K562 (cell line): ENCODE data around the gene MMRN1. TPM values are rescaled to one million over a fixed set of nuclear protein-coding genes. Genes with fewer than 3 reads are reported as not detected.

ENCODE experiments used
- ATAC-seq: fragments of 200-7000 bp; cut with Tn5 transposase; 3 replicates; pipeline ENCODE4 v1.9.1; 2020; ENCODE audit warnings: moderate library complexity
- BruUV-seq: library from RNA; stranded (reverse); fragments of 400-500 nt; replicated peaks from 2 replicates; lab custom pipeline; 2021; lab: Mats Ljungman, UMichigan
- CTCF ChIA-PET: fragments of 300-600 bp; formaldehyde crosslinking; extraction: SDS; loops from one replicate; lab custom pipeline; 2021; ENCODE audit warnings: low intra/inter-chr PET ratio; lab: Yijun Ruan, JAX
- POLR2A ChIA-PET: fragments of 300-600, 350-650 bp; sonication (Branson Sonifier 250); formaldehyde crosslinking; extraction: SDS; loops from one replicate; lab custom pipeline; 2021; ENCODE audit warnings: antibody characterized with exemption, inconsistent platforms; lab: Yijun Ruan, JAX
- DNase-seq, 4 experiments: peaks; one replicate each; pipeline versions ENCODE4 v3.0.0 to v3.0.0-alpha.2; 2011 to 2018; ENCODE audit warnings: low spot score in 3 of 4, mixed read lengths in 3 of 4; ENCODE audit errors: extremely low read depth in 1 of 4
- FAIRE-seq: peaks from 2 replicates; lab custom pipeline; 2011; peaks lifted over from hg19 to GRCh38; lab: Jason Lieb, UNC
- H2AFZ ChIP-seq: 2 replicates; pipeline ENCODE4 v1.6.0; 2011; ENCODE audit warnings: low read depth, low read length, control low read depth, inconsistent platforms
- H3K27ac ChIP-seq: fragments of 200-600 bp; 3 replicates; pipeline ENCODE4 v1.8.0; 2011; ENCODE audit warnings: low read depth, mild to moderate bottlenecking, control low read depth, inconsistent platforms, low read length, moderate library complexity, mixed read lengths; ENCODE audit errors: extremely low read depth
- H3K27me3 ChIP-seq, 2 experiments: fragments of 300-600 bp in 1 of 2; 2 replicates in 1 of 2; 3 replicates in 1 of 2; pipeline versions ENCODE4 v1.6.0 to v1.8.0; 2011; ENCODE audit warnings: inconsistent platforms in 2 of 2, low read length in 2 of 2, mild to moderate bottlenecking in 1 of 2, mixed read lengths in 1 of 2, moderate library complexity in 1 of 2; ENCODE audit not compliant: control insufficient read depth in 2 of 2, insufficient read depth in 2 of 2
- H3K36me3 ChIP-seq: fragments of 300-600 bp; 3 replicates; pipeline ENCODE4 v1.8.0; 2011; ENCODE audit warnings: mild to moderate bottlenecking, low read length, inconsistent platforms; ENCODE audit not compliant: control insufficient read depth, insufficient read depth
- H3K4me1 ChIP-seq, 2 experiments: fragments of 200-600 bp in 1 of 2; replicated peaks in 1 of 2; 2 replicates in 1 of 2; 3 replicates in 1 of 2; pipeline versions ENCODE4 v1.5.1 to v1.8.0; 2011; ENCODE audit warnings: inconsistent platforms in 2 of 2, low read length in 2 of 2, mild to moderate bottlenecking in 1 of 2, mixed read lengths in 1 of 2, moderate library complexity in 1 of 2; ENCODE audit not compliant: control insufficient read depth in 2 of 2, insufficient read depth in 2 of 2
- H3K4me2 ChIP-seq: 2 replicates; pipeline ENCODE4 v1.6.1; 2011; ENCODE audit warnings: low read length, control low read depth, inconsistent platforms, mixed read lengths; ENCODE audit not compliant: insufficient read depth
- H3K4me3 ChIP-seq: fragments of 200-600 bp; sonication (generic), shearing (Covaris generic); 2 replicates; pipeline ENCODE4 v1.5.1; 2016; ENCODE audit warnings: control low read depth, inconsistent platforms
- H3K79me2 ChIP-seq: fragments of 200-600 bp; 3 replicates; pipeline ENCODE4 v1.8.0; 2011; ENCODE audit warnings: low read length, inconsistent platforms; ENCODE audit not compliant: control insufficient read depth, insufficient read depth
- H3K9ac ChIP-seq, 2 experiments: 2 replicates each; pipeline versions ENCODE4 v1.6.0 to v1.6.1; 2011; ENCODE audit warnings: low read depth in 2 of 2, low read length in 2 of 2, control low read depth in 1 of 2, inconsistent platforms in 1 of 2, mild to moderate bottlenecking in 1 of 2, mixed read lengths in 1 of 2; ENCODE audit not compliant: insufficient read depth in 1 of 2
- H3K9me1 ChIP-seq: one replicate; pipeline ENCODE4 v1.6.0; 2011; ENCODE audit warnings: inconsistent platforms, mild to moderate bottlenecking, low read length, moderate library complexity; ENCODE audit not compliant: control insufficient read depth, insufficient read depth
- H3K9me3 ChIP-seq: replicated peaks from 2 replicates; pipeline ENCODE4 v1.5.1; 2011; ENCODE audit warnings: low read depth, low read length, inconsistent platforms; ENCODE audit not compliant: control insufficient read depth, insufficient read depth
- H4K20me1 ChIP-seq: replicated peaks from 2 replicates; pipeline ENCODE4 v1.6.1; 2011; ENCODE audit warnings: low read length, inconsistent platforms, mixed read lengths; ENCODE audit not compliant: control insufficient read depth, insufficient read depth
- KDM4B ChIP-seq, 2 experiments: fragments of 450-650 bp in 1 of 2; sonication (generic) in 1 of 2; IDR thresholded peaks; 2 replicates each; pipeline ENCODE4 v1.6.1; 2016 to 2017; ENCODE audit warnings: borderline replicate concordance in 2 of 2, antibody characterized with exemption in 1 of 2, low read depth in 1 of 2, mild to moderate bottlenecking in 1 of 2
- NBN ChIP-seq: fragments of 450-650 bp; IDR thresholded peaks from 2 replicates; pipeline ENCODE4 v1.6.1; 2016; ENCODE audit warnings: low read depth, mild to moderate bottlenecking
- PHTF2 ChIP-seq: fragments of 250-450 bp; sonication (Bioruptor Pico); IDR thresholded peaks from 2 replicates; pipeline ENCODE4 v1.5.0; 2021; ENCODE audit warnings: mild to moderate bottlenecking
- POLR2AphosphoS2 ChIP-seq: IDR thresholded peaks from 2 replicates; pipeline ENCODE4 v1.6.1; 2012; ENCODE audit warnings: low read length, improper control_type of control experiment
- SAFB ChIP-seq: fragments of 200-400 bp; formaldehyde crosslinking; IDR thresholded peaks from 2 replicates; pipeline ENCODE4 v1.6.1; 2017; ENCODE audit warnings: low read depth, low read length, borderline replicate concordance
- SIN3B ChIP-seq: fragments of 450-650 bp; IDR thresholded peaks from 2 replicates; pipeline ENCODE4 v1.6.1; 2017; ENCODE audit warnings: low read depth, mild to moderate bottlenecking, moderate library complexity
- WGBS: fragments of 100-300 bp; shearing (Covaris generic); methylation state at CpG from one replicate; pipeline ENCODE4 v1.1.6; 2016; ENCODE audit warnings: low coverage, mixed read lengths; ENCODE audit not compliant: insufficient coverage; ENCODE audit errors: missing lambda C conversion rate; 5-methylcytosine and 5-hydroxymethylcytosine counted together
- in situ Hi-C: fragments of 300-500 bp; cut with MboI; formaldehyde crosslinking; loops from 4 replicates; pipeline ENCODE4 v1.15.0; 2018; ENCODE audit warnings: inconsistent platforms, mixed read lengths
- intact Hi-C: fragments of 100-400 bp; cut with micrococcal nuclease; formaldehyde crosslinking; loops from 2 replicates; pipeline ENCODE4 v1.14.2; 2022
- polyA plus RNA-seq, 8 experiments: library from polyadenylated mRNA; depleted of rRNA in 4 of 8; stranded (reverse) in 5 of 8; unstranded in 3 of 8; fragments of >200 nt; fragmentation: Nextera tagmentation in 2 of 8; fragmentation: Illumina TruSeq in 1 of 8; extraction: Ambion mirVana in 2 of 8; extraction: Trizol in 1 of 8; gene quantifications; 2 replicates each; pipeline versions ENCODE4 v1.2.1 to v1.2.3, GENCODE V29; 2011 to 2014; ENCODE audit warnings: inconsistent platforms in 1 of 8, missing spikeins in 1 of 8
- total RNA-seq, 7 experiments: library from RNA; depleted of rRNA in 6 of 7; stranded (reverse); fragments of >200 nt in 6 of 7; fragmentation: Illumina TruSeq in 2 of 7; extraction: Trizol in 2 of 7; gene quantifications; 2 replicates each; pipeline versions ENCODE4 v1.2.1 to v1.2.3, GENCODE V29; 2011 to 2021; ENCODE audit warnings: low replicate concordance in 1 of 7

Gene MMRN1
- total and polyA plus RNA-seq, 9 of the 15 experiments (the other 6 are each of a cell fraction or from before 2014, with no cell fraction given), result 0.01 to 0.06 (median 0.02) TPM; not detected in 6

DNA sequence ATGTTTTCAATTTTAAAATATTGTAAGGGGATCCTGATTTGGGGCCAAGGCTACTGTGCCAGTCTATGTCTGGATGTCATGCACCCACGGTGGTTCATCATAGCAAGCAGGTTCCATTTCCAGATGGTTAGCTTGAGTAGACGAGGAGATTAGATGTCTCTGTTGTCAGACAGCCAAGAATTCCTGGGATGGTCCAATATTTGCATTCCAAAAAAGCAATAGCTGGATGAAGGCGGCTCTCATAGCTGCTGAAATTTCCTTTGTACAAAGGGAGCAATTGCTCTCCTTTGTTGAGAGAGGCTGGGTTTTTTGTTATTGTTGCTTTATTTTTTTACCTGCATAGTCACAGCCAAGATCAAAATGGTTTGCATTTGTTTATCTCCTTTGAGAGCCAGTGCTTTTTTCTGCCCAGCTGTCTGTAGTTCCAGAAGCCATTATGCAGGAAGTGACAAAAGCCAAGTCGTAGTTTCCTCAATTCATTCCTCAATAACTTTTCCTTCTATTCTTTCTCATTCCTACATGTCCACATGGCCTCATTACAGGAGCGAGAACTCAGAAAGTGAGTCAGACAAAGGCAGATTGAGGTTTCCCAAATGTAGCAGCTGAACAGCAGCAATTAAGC, 107.9 kb downstream of the MMRN1 start:
- ATAC-seq (no peak), DNase-seq (no peak), FAIRE-seq (no peak)
- intact Hi-C loops (no loop called here), in situ Hi-C loops (no loop called here)
- POLR2A ChIA-PET, result no interaction called here
- Histone ChIP-seq H3K9me1 (no peaks in the 10 kb centered on the region), H3K36me3 (no peaks in the 10 kb centered on the region), H3K4me1 (no peaks in the 10 kb centered on the region), H3K9me3 (no peaks in the 10 kb centered on the region), H3K27me3 (no peaks in the 10 kb centered on the region), H2AFZ (no peak overlapping the region), H3K79me2 (no peaks in the 10 kb centered on the region), H3K4me2 (no peak overlapping the region), H3K9ac (no peak overlapping the region), H4K20me1 (no peaks in the 10 kb centered on the region), H3K27ac (no peak overlapping the region), H3K4me3 (no peak overlapping the region)
- no TSS peak for BruUV-seq
- TF ChIP-seq PHTF2 (CRISPR knock-in tag) (no peak), NBN (no peak), SAFB (no peak), POLR2AphosphoS2 (no peak), KDM4B (IDR thresholded peaks at IDR 0.05; ENCODE audit: borderline replicate concordance in 2 of 2, low read depth in 1 of 2) (no peak), SIN3B (no peak)
- CTCF ChIA-PET, result no interaction called here
- WGBS, result 0% methylated on average over 5 of the region's 5 CpGs

Other genes with a start within 250 kb of the MMRN1 start
- gene SNCA, start 57.7 kb upstream of the MMRN1 start, total RNA-seq (2014; rRNA removed), result 1.8 and 6.1 TPM in 2 replicates
- gene SNCA, start 57.7 kb upstream of the MMRN1 start, total RNA-seq (2014; rRNA removed; fragmentation: Illumina TruSeq; extraction: Trizol), result 3.2 and 3.3 TPM in 2 replicates
- 1.5 and 1.7 TPM in 2 replicates for gene SNCA, start 57.7 kb upstream of the MMRN1 start, total RNA-seq (2015; rRNA removed; fragmentation: Illumina TruSeq; extraction: Trizol)
- 2.4 and 3.6 TPM in 2 replicates for gene SNCA, start 57.7 kb upstream of the MMRN1 start, total RNA-seq (2021)
- 1.8 and 12.6 TPM in 2 replicates for gene SNCA, start 57.7 kb upstream of the MMRN1 start, polyA plus RNA-seq (2011; rRNA removed)
- 5.0 and 6.2 TPM in 2 replicates for gene SNCA, start 57.7 kb upstream of the MMRN1 start, polyA plus RNA-seq (2014; fragmentation: Illumina TruSeq; extraction: Trizol)
- gene SNCA, start 57.7 kb upstream of the MMRN1 start, polyA plus RNA-seq (2014; fragmentation: Nextera tagmentation; extraction: Ambion mirVana), result 1 to 10 TPM; 2.5 TPM
- gene SNCA, start 57.7 kb upstream of the MMRN1 start, polyA plus RNA-seq (2014; rRNA removed), result 2.7 and 5.4 TPM in 2 replicates
- not detected in 2 replicates for gene CCSER1, start 232.5 kb downstream of the MMRN1 start, total RNA-seq (2014; rRNA removed)
- not detected in 2 replicates for gene CCSER1, start 232.5 kb downstream of the MMRN1 start, total RNA-seq (2014; rRNA removed; fragmentation: Illumina TruSeq; extraction: Trizol)
- gene CCSER1, start 232.5 kb downstream of the MMRN1 start, total RNA-seq (2015; rRNA removed; fragmentation: Illumina TruSeq; extraction: Trizol), result not detected in 2 replicates
- not detected in 2 replicates for gene CCSER1, start 232.5 kb downstream of the MMRN1 start, total RNA-seq (2021)
- gene CCSER1, start 232.5 kb downstream of the MMRN1 start, polyA plus RNA-seq (2011; rRNA removed), result not detected in 2 replicates
- gene CCSER1, start 232.5 kb downstream of the MMRN1 start, polyA plus RNA-seq (2014; fragmentation: Illumina TruSeq; extraction: Trizol), result not detected in 2 replicates
- not detected for gene CCSER1, start 232.5 kb downstream of the MMRN1 start, polyA plus RNA-seq (2014; fragmentation: Nextera tagmentation; extraction: Ambion mirVana)
- gene CCSER1, start 232.5 kb downstream of the MMRN1 start, polyA plus RNA-seq (2014; rRNA removed), result not detected in 2 replicates